Brain microvascular endothelial cell (primary cell): Measurements from ENCODE around the gene ASPHD1.
A peak's percentile ranks its signal among the peaks of the same experiment; 100 is the strongest.

ENCODE experiments used
- DNase-seq: peaks from one replicate; pipeline ENCODE4 v3.0.0-alpha.2; 2020
- H3K27ac ChIP-seq: fragments of 250-450 bp; sonication (Bioruptor Pico); 2 replicates; pipeline ENCODE4 v1.5.1; 2020; ENCODE audit warnings: mild to moderate bottlenecking, moderate library complexity
- H3K27me3 ChIP-seq: fragments of 250-450 bp; sonication (Bioruptor Pico); replicated peaks from 2 replicates; pipeline ENCODE4 v1.5.1; 2020; ENCODE audit warnings: mild to moderate bottlenecking
- H3K36me3 ChIP-seq: fragments of 250-450 bp; sonication (Bioruptor Pico); replicated peaks from 2 replicates; pipeline ENCODE4 v1.5.1; 2020; ENCODE audit warnings: mild to moderate bottlenecking
- H3K4me3 ChIP-seq: 2 replicates; pipeline ENCODE4 v1.5.1; 2011; ENCODE audit warnings: low read depth, mild to moderate bottlenecking, control low read depth, low read length, moderate library complexity
- in situ Hi-C: cut with HindIII; loops from 2 replicates; pipeline ENCODE4 v1.10.0; 2017; ENCODE audit warnings: low sequenced_read_pairs, low pct_ligation_motif_present
- TF ChIP-seq, protein P1 (sequence below): IDR thresholded peaks from 2 replicates; pipeline ENCODE4 v1.5.1; 2011; ENCODE audit warnings: low read depth, mild to moderate bottlenecking, moderate library complexity, low read length, control low read depth, inconsistent platforms; ENCODE audit errors: missing control alignments

The ASPHD1 gene

DNA sequence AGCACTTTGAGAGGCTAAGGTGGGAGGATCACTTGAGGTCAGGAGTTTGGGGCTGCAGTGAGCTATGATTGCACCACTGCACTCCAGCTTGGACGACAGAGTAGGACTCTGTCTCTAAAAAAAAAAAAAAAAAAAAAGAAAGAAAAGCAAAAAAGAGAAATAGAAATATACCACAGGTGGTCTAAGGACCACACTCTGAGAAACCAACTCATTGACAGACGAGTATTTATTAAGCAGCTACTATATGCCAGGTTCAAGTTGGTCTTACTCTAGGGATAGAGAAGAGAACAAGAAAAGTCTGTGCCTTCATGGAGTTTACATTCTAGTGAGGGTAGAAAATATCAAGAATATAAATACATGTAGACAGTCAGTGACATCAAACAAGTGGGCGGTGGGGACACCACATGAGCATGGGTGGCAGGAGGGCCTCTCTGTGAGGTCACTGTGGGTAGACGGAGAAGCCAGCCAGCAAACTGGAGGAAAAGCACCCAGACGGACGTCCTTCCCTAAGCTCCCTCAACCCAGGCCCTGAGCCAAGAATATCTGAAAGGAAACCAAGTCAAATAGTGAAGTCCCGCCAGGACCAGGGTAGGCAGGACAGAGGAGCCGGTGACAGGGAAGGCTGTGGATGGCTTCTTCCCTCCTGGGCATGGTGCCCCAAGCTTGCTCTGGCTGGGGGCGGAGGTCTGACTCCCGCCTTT lies 42.0 kb upstream of the ASPHD1 start:
- TF ChIP-seq, protein P1, sequence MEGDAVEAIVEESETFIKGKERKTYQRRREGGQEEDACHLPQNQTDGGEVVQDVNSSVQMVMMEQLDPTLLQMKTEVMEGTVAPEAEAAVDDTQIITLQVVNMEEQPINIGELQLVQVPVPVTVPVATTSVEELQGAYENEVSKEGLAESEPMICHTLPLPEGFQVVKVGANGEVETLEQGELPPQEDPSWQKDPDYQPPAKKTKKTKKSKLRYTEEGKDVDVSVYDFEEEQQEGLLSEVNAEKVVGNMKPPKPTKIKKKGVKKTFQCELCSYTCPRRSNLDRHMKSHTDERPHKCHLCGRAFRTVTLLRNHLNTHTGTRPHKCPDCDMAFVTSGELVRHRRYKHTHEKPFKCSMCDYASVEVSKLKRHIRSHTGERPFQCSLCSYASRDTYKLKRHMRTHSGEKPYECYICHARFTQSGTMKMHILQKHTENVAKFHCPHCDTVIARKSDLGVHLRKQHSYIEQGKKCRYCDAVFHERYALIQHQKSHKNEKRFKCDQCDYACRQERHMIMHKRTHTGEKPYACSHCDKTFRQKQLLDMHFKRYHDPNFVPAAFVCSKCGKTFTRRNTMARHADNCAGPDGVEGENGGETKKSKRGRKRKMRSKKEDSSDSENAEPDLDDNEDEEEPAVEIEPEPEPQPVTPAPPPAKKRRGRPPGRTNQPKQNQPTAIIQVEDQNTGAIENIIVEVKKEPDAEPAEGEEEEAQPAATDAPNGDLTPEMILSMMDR: no peak
- Histone ChIP-seq H3K27ac (no peak overlapping the region), H3K27me3 (no peaks in the 10 kb centered on the region), H3K36me3 (peaks cover 18% of the 10 kb centered on the region), H3K4me3 (no peak overlapping the region)
- in situ Hi-C loops: no loop called here
- no peak for DNase-seq

DNA sequence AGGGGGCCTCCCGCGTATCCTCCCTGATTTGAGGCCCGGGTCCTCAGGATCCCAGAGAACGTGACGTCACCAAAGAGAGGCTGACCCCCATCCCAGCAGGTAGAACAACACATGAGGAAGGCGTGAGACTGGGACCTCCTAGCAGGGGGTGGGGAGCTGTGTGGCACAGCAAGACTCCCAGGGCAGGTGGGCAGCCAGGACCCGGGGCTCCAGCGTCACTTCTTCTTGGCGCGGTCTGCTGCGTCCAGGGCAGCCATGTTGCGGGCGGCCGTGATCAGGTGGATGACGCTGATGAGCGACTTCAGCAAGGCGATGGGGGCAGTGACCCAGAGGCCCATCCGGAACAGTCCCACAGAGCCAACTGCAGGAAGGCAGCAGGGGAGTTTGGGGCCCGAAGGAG lies 41.3 kb upstream of the ASPHD1 start:
- Histone ChIP-seq H3K4me3 (no peak overlapping the region), H3K36me3 (peaks cover 18% of the 10 kb centered on the region), H3K27me3 (no peaks in the 10 kb centered on the region), H3K27ac (no peak overlapping the region)
- in situ Hi-C loops: no loop called here
- TF ChIP-seq, protein P1: no peak
- no peak for DNase-seq

DNA sequence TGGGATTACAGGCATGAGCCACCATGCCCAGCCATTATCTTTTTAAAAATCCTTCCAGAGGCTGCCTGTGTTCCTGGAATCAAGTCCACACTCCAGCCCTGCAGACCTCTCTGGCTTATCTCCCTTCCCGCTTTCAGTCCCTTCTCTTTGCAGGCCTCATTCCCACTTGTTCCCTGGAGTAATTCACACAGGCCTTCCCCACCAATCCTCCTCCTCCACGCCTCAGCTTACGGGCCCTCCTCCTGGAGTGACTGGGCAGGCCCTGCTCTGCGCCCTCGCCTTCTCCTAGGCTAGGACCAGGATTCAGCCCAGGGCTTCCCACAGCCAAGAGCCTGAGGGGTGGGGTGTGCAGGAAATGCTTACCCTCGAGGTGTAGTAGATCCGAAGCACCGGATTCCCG lies 40.1 kb upstream of the ASPHD1 start:
- TF ChIP-seq, protein P1: no peak
- in situ Hi-C loops: no loop called here
- Histone ChIP-seq H3K4me3 (no peak overlapping the region), H3K27me3 (no peaks in the 10 kb centered on the region), H3K27ac (no peak overlapping the region), H3K36me3 (peaks cover 18% of the 10 kb centered on the region)
- no peak for DNase-seq

- DNase-seq: no peak
- H3K27ac ChIP-seq: peak overlapping the region; percentile 99
- H3K4me3 ChIP-seq: peak overlapping the region; percentile 85
- no peaks in the 10 kb centered on the region for H3K27me3 ChIP-seq
- TF ChIP-seq, protein P1: peak; percentile 44
- in situ Hi-C loops: no loop called here
- peaks cover 18% of the 10 kb centered on the region for H3K36me3 ChIP-seq
Measured at GRCh38 chr16:29862383-29862883, 37.9 kb upstream of the ASPHD1 start.

- peak; percentile 92 for DNase-seq
Measured at GRCh38 chr16:29862884-29863668, 37.2 kb upstream of the ASPHD1 start, which contains the start of gene CDIPT. Gene CDIPT, minus strand, starts transcription at chr16:29863226. Its CDS starts 369 bp downstream, at chr16:29862857.

More at GRCh38 chr16:29862884-29863668, 37.2 kb upstream of the ASPHD1 start, which contains the start of gene CDIPT:
- TF ChIP-seq, protein P1: peak; percentile 76
- in situ Hi-C loops: no loop called here
- Histone ChIP-seq H3K36me3 (peaks cover 18% of the 10 kb centered on the region), H3K4me3 (peak within 1 kb of the TSS; percentile 85), H3K27ac (peak within 1 kb of the TSS; percentile 99), H3K27me3 (no peaks in the 10 kb centered on the region)
